ENCODE measurements around the gene IGF1R.
A peak's percentile ranks its signal among the peaks of the same experiment; 100 is the strongest.

Gene IGF1R

GRCh38 chr15:98745650-98746374 lies 97.5 kb downstream of the IGF1R start:
- DNase-seq (ENCODE audit: low spot score): no peak

GRCh38 chr15:98746375-98747155 lies 98.2 kb downstream of the IGF1R start:
- DNase-seq (ENCODE audit: low spot score): no peak

GRCh38 chr15:98751767-98752166 lies 103.4 kb downstream of the IGF1R start:
- no peak for DNase-seq (ENCODE audit: low spot score)

- DNase-seq (ENCODE audit: low spot score): peak; percentile 32
These were observed 105.7 kb downstream of the IGF1R start for GRCh38 chr15:98753726-98754656.

- DNase-seq (ENCODE audit: low spot score): no peak
These were observed 106.3 kb downstream of the IGF1R start for GRCh38 chr15:98754657-98755022.

- DNase-seq (ENCODE audit: low spot score): peak; percentile 16
These were observed 106.8 kb downstream of the IGF1R start for GRCh38 chr15:98755138-98755537.

GRCh38 chr15:98755781-98756180 lies 107.4 kb downstream of the IGF1R start:
- DNase-seq (ENCODE audit: low spot score): peak; percentile 33

GRCh38 chr15:98758224-98758623 lies 109.9 kb downstream of the IGF1R start:
- DNase-seq (ENCODE audit: low spot score): no peak

GRCh38 chr15:98759277-98759676 lies 110.9 kb downstream of the IGF1R start:
- DNase-seq (ENCODE audit: low spot score): no peak

GRCh38 chr15:98760112-98760826 lies 111.9 kb downstream of the IGF1R start:
- DNase-seq (ENCODE audit: low spot score): peak; percentile 26

- DNase-seq (ENCODE audit: low spot score): no peak
These were observed 112.6 kb downstream of the IGF1R start for GRCh38 chr15:98760975-98761374.

- no peak for DNase-seq (ENCODE audit: low spot score)
These were observed 114.8 kb downstream of the IGF1R start for GRCh38 chr15:98763179-98763578.

GRCh38 chr15:98764291-98764690 lies 116.0 kb downstream of the IGF1R start:
- DNase-seq (ENCODE audit: low spot score): no peak

GRCh38 chr15:98765610-98766009 lies 117.3 kb downstream of the IGF1R start:
- DNase-seq (ENCODE audit: low spot score): no peak

- no peak for DNase-seq (ENCODE audit: low spot score)
These were observed 119.4 kb downstream of the IGF1R start for GRCh38 chr15:98767692-98768091.

GRCh38 chr15:98769867-98770266 lies 121.5 kb downstream of the IGF1R start:
- DNase-seq (ENCODE audit: low spot score): no peak

- no peak for DNase-seq (ENCODE audit: low spot score)
These were observed 122.6 kb downstream of the IGF1R start for GRCh38 chr15:98770984-98771383.

- no peak for DNase-seq (ENCODE audit: low spot score)
These were observed 123.2 kb downstream of the IGF1R start for GRCh38 chr15:98771541-98771940.

- DNase-seq (ENCODE audit: low spot score): no peak
These were observed 124.6 kb downstream of the IGF1R start for GRCh38 chr15:98772895-98773294.

GRCh38 chr15:98773616-98774015 lies 125.3 kb downstream of the IGF1R start:
- no peak for DNase-seq (ENCODE audit: low spot score)

- no peak for DNase-seq (ENCODE audit: low spot score)
These were observed 126.6 kb downstream of the IGF1R start for GRCh38 chr15:98774756-98775497.
